Measurements from ENCODE around the gene ARF5.

Gene ARF5

DNA sequence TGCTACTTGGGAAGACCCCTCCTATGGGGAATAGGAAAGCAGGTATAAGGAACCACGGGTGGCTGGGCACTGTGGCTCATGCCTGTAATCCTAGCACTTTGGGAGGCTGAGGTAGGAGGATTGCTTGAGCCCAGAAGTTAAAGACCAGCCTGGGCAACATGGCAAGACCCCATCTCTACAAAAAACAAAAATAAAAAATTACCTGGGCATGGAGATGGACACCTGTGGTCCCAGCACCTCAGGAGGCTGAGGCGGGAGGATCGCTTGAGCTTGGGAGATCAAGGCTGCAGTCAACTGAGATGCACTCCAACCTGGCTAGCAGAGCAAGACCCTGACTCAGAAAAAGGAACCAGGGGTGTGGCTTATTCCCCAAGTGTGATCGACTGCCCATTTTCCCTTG is 4.3 kb downstream of the ARF5 start:
- in situ Hi-C loops (cut with MboI; ENCODE audit: low sequenced_read_pairs, unreplicated experiment): no loop called here
- TF ChIP-seq, protein P1, sequence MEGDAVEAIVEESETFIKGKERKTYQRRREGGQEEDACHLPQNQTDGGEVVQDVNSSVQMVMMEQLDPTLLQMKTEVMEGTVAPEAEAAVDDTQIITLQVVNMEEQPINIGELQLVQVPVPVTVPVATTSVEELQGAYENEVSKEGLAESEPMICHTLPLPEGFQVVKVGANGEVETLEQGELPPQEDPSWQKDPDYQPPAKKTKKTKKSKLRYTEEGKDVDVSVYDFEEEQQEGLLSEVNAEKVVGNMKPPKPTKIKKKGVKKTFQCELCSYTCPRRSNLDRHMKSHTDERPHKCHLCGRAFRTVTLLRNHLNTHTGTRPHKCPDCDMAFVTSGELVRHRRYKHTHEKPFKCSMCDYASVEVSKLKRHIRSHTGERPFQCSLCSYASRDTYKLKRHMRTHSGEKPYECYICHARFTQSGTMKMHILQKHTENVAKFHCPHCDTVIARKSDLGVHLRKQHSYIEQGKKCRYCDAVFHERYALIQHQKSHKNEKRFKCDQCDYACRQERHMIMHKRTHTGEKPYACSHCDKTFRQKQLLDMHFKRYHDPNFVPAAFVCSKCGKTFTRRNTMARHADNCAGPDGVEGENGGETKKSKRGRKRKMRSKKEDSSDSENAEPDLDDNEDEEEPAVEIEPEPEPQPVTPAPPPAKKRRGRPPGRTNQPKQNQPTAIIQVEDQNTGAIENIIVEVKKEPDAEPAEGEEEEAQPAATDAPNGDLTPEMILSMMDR (IDR thresholded peaks at IDR 0.05; ENCODE audit: borderline replicate concordance, control extremely low read depth, extremely low read depth, insufficient read depth, missing control alignments): no peak
- no peak for DNase-seq (ENCODE audit: low spot score)

DNA sequence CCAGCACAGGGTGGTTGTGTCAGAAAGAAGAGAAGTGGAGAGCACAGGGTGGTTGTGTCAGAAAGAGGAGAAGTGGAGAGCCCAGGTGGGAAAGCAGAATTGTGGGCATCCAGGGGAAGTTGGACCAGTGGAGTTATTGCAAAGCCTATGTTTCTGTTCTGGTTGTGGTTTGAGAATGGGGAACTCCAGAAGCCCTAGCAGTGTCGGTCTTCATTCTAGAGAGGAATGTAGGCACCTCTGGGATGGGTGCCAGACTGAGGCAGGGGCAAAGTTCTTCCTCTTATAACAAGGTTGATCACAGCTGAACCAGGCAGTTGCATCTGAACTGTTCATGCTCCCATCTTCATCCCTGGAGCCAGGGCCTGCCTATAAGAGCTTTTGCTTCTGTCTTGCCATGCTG is 6.3 kb downstream of the ARF5 start:
- in situ Hi-C loops (cut with MboI; ENCODE audit: low sequenced_read_pairs, unreplicated experiment): no loop called here
- no peak for DNase-seq (ENCODE audit: low spot score)
- TF ChIP-seq, protein P1 (IDR thresholded peaks at IDR 0.05; ENCODE audit: borderline replicate concordance, control extremely low read depth, extremely low read depth, insufficient read depth, missing control alignments): no peak

DNA sequence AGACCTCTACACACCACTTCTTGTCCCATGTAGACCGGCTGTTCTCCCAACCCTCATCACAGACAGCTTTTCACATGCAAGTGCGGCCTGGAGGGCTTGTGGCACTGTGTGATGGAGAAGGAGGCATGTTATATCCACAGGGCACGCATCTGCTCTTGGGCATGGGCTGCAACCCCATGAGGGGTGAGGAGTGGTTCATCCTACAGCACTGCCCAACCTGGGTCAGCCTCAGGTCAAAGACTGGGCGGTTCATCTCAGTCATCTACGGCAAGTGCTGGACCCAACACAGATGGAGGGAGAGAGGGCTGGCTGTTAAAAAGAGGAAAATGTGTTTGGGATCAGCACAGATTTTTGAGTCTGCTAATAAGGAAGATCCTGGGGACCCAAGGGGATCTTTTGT is 7.5 kb downstream of the ARF5 start:
- TF ChIP-seq, protein P1 (IDR thresholded peaks at IDR 0.05; ENCODE audit: borderline replicate concordance, control extremely low read depth, extremely low read depth, insufficient read depth, missing control alignments): no peak
- no peak for DNase-seq (ENCODE audit: low spot score)
- in situ Hi-C loops (cut with MboI; ENCODE audit: low sequenced_read_pairs, unreplicated experiment): no loop called here

DNA sequence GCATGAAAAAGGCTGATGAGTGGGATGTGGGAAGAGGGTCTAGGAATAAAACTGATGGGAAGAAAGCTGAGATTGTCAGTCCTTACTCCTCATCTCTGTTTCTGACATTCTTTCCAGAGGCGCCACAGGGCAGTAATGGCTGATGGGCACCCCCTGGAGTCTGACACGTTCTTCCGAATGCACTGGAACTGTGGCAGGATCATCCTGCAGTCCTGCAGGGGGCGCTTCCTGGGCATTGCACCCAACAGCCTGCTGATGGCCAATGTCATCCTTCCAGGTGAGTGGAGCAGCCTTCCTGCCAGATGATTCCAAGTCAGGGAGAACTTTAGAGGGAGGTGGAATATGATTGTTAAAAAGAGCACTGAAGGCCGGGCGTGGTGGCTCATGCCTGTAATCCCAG is 10.1 kb downstream of the ARF5 start:
- TF ChIP-seq, protein P1 (IDR thresholded peaks at IDR 0.05; ENCODE audit: borderline replicate concordance, control extremely low read depth, extremely low read depth, insufficient read depth, missing control alignments): peak; percentile 14
- in situ Hi-C loops (cut with MboI; ENCODE audit: low sequenced_read_pairs, unreplicated experiment): no loop called here
- DNase-seq (ENCODE audit: low spot score): no peak

DNA sequence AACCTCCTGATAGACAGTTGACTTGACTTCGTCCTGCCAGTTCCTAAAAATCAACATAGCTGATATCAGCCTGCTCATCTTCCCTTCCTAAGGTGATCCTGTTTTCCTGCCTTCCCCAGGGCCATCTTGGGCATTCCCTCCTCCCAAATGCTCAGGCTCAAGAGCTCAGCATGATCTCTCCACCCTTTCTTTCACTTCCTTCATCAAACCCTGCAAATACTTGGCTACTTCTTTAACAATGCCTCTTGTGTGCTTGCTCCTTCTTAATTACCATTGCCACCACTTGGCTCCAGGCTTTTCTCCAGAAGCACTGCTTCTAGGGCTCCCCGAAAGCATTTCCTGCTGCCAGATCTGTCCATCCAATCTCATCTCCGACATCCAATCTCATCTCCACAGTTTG is 12.7 kb downstream of the ARF5 start:
- DNase-seq (ENCODE audit: low spot score): no peak
- in situ Hi-C loops (cut with MboI; ENCODE audit: low sequenced_read_pairs, unreplicated experiment): no loop called here
- TF ChIP-seq, protein P1 (IDR thresholded peaks at IDR 0.05; ENCODE audit: borderline replicate concordance, control extremely low read depth, extremely low read depth, insufficient read depth, missing control alignments): no peak

DNA sequence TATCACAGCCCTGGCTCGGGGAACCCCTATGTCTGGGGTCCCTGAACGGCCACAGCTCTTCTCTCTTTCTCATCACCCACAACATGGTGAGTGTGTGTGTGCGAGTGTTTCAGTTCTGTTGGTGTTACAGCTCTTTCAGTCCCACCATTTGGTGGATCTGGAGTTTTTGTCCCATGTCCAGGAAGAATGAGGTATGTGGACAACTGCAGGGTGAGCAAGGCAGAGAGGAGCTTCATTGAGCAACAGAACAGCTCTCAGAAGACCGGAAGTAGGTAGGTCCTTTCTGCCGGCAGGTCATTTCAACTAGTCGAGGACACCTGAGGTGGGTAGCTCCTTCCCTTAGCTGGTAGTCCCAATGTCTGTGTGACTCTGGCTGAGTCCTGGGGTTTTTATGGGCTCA is 20.2 kb downstream of the ARF5 start:
- TF ChIP-seq, protein P1 (IDR thresholded peaks at IDR 0.05; ENCODE audit: borderline replicate concordance, control extremely low read depth, extremely low read depth, insufficient read depth, missing control alignments): no peak
- in situ Hi-C loops (cut with MboI; ENCODE audit: low sequenced_read_pairs, unreplicated experiment): no loop called here
- no peak for DNase-seq (ENCODE audit: low spot score)

DNA sequence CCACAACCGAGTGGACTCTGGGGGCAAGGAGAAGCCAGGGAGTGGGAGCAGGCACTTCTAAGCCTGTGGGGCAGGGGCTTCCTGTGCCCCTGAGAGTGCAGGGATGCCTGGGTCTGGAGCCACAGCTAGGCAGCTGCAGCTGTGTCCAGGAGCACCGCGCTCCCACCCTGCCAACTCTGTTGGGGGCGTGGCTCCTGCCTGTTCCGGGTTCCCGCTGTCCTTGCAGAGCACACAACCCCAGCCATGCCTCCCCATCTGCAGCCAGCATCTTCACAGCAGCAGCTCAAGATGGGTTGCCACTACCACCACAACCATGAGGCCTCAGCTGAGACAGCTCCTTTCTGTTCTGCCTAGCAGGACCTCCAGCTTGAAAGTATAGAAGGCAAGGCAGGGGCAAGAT is 21.1 kb downstream of the ARF5 start:
- in situ Hi-C loops (cut with MboI; ENCODE audit: low sequenced_read_pairs, unreplicated experiment): no loop called here
- TF ChIP-seq, protein P1 (IDR thresholded peaks at IDR 0.05; ENCODE audit: borderline replicate concordance, control extremely low read depth, extremely low read depth, insufficient read depth, missing control alignments): no peak
- DNase-seq (ENCODE audit: low spot score): no peak

Measured in GM13976 (cell line).